ENCODE results near the gene GALNT13.

Gene GALNT13

GRCh38 chr2:153871231-153872221 is at the start of gene GALNT13:
Gene GALNT13 (plus strand): TSS chr2:153871922.
- DNase-seq = peak; percentile 51 to 61

GRCh38 chr2:153823880-153824279 is 47.8 kb upstream of the GALNT13 start:
- DNase-seq = no peak

- no peak for DNase-seq
Observed at GRCh38 chr2:153828335-153828734, 43.4 kb upstream of the GALNT13 start.

- no peak for DNase-seq
Observed at GRCh38 chr2:153834662-153835061, 37.1 kb upstream of the GALNT13 start.

- DNase-seq = no peak
Observed at GRCh38 chr2:153858250-153858649, 13.5 kb upstream of the GALNT13 start.

GRCh38 chr2:153864022-153864421 is 7.7 kb upstream of the GALNT13 start:
- no peak for DNase-seq

- no peak for DNase-seq
Observed at GRCh38 chr2:153866595-153866994, 5.1 kb upstream of the GALNT13 start.

GRCh38 chr2:153870308-153870707 is 1.4 kb upstream of the GALNT13 start:
- DNase-seq = no peak

GRCh38 chr2:153872311-153873051 is 759 bp downstream of the GALNT13 start:
- no peak for DNase-seq

- no peak for DNase-seq
Observed at GRCh38 chr2:153873052-153874048, 1.6 kb downstream of the GALNT13 start.

GRCh38 chr2:153875801-153876466 is 4.2 kb downstream of the GALNT13 start:
- no peak for DNase-seq

- DNase-seq = no peak
Observed at GRCh38 chr2:153880926-153881325, 9.2 kb downstream of the GALNT13 start.

- DNase-seq = no peak
Observed at GRCh38 chr2:153886833-153887232, 15.1 kb downstream of the GALNT13 start.

- DNase-seq = no peak
Observed at GRCh38 chr2:153890576-153890975, 18.9 kb downstream of the GALNT13 start.

GRCh38 chr2:153891051-153891450 is 19.3 kb downstream of the GALNT13 start:
- DNase-seq = no peak

- DNase-seq = no peak
Observed at GRCh38 chr2:153912798-153913396, 41.2 kb downstream of the GALNT13 start.

- DNase-seq = no peak
Observed at GRCh38 chr2:153917570-153917969, 45.8 kb downstream of the GALNT13 start.

- DNase-seq = no peak
Observed at GRCh38 chr2:153935511-153935910, 63.8 kb downstream of the GALNT13 start.

- DNase-seq = peak; percentile 25 to 34
Observed at GRCh38 chr2:153939124-153939796, 67.5 kb downstream of the GALNT13 start.

GRCh38 chr2:153940511-153940910 is 68.8 kb downstream of the GALNT13 start:
- no peak for DNase-seq

- no peak for DNase-seq
Observed at GRCh38 chr2:153944800-153945199, 73.1 kb downstream of the GALNT13 start.

Data from AML-193 (cell line).